Tibial nerve (tissue), 4 donors: Measurements from ENCODE around the gene BCL2L13.

Experiments
- EP300 ChIP-seq, 2 donors: sonication (generic); formaldehyde crosslinking; IDR thresholded peaks; one replicate each; pipeline ENCODE4 v1.6.1; 2017; ENCODE audit warnings: antibody characterized with exemption in 2 of 2, mild to moderate bottlenecking in 1 of 2
- TF ChIP-seq, protein P1 (sequence below), 5 experiments: fragments of 200-600 bp in 3 of 5; fragments of 450-650 bp in 2 of 5; sonication (generic) in 3 of 5; IDR thresholded peaks; one replicate each; pipeline ENCODE4 v1.5.1; 2016 to 2019; ENCODE audit warnings: antibody characterized with exemption in 5 of 5, mild to moderate bottlenecking in 3 of 5, moderate library complexity in 2 of 5

DNA sequence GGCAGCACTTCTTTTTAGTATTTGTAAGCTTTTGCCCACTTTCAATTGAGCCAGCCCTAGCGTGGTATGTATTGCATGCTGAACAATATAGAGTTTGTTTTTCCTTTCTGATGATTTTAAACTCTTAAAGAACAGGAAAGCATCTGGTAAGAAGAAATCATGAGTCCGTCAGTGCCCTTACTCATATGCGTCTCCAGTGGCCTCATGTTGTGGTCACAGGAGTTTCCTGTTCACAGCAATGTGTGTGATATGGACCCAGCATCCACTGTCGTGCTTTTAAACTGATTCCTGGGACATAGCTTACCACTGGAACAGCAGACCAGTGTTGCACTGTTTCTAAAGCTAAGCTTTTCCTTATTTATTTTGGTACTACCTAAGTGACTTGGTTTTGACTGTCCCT, 95.6 kb downstream of the BCL2L13 start:
- TF ChIP-seq, protein P1, sequence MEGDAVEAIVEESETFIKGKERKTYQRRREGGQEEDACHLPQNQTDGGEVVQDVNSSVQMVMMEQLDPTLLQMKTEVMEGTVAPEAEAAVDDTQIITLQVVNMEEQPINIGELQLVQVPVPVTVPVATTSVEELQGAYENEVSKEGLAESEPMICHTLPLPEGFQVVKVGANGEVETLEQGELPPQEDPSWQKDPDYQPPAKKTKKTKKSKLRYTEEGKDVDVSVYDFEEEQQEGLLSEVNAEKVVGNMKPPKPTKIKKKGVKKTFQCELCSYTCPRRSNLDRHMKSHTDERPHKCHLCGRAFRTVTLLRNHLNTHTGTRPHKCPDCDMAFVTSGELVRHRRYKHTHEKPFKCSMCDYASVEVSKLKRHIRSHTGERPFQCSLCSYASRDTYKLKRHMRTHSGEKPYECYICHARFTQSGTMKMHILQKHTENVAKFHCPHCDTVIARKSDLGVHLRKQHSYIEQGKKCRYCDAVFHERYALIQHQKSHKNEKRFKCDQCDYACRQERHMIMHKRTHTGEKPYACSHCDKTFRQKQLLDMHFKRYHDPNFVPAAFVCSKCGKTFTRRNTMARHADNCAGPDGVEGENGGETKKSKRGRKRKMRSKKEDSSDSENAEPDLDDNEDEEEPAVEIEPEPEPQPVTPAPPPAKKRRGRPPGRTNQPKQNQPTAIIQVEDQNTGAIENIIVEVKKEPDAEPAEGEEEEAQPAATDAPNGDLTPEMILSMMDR (IDR thresholded peaks at IDR 0.05), result no peak
- no peak for TF ChIP-seq EP300 (IDR thresholded peaks at IDR 0.05)
